Measurements from ENCODE around the gene WT1.
"Not testable (repeated sequence)": the region's sequence is repeated elsewhere in the genome, so short reads cannot be mapped to it uniquely, and the experiment has no call there.

The WT1 gene
- total RNA-seq = 0 to 0.18 (median 0) reads per million in 4 experiments

GRCh38 chr11:32435511-32435941 is at the start of gene WT1:
WT1 (minus strand) TSS chr11:32435539.
- DNase-seq = no peak

DNA sequence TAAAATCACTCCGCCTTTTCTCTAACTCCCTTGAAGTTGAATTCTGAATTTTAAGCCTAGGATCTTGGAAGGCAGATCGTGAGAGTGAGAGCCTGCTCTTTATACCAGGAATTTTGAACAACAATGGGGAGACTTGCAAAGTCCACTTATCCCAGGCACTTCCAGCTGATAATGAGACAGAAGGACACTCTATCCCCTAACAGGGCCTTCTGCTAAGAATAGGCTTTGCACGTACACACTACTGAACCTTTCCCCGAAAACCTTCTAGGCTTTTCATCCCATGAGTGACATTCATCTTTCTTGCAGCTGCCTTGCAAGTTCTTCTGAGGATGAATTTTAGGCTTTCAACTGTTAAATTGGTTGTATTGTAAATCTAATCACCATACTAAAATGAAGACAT is 44.0 kb upstream of the WT1 start:
- DNase-seq = no peak

- DNase-seq = no peak
These were observed 43.0 kb upstream of the WT1 start for GRCh38 chr11:32478277-32478731.

DNA sequence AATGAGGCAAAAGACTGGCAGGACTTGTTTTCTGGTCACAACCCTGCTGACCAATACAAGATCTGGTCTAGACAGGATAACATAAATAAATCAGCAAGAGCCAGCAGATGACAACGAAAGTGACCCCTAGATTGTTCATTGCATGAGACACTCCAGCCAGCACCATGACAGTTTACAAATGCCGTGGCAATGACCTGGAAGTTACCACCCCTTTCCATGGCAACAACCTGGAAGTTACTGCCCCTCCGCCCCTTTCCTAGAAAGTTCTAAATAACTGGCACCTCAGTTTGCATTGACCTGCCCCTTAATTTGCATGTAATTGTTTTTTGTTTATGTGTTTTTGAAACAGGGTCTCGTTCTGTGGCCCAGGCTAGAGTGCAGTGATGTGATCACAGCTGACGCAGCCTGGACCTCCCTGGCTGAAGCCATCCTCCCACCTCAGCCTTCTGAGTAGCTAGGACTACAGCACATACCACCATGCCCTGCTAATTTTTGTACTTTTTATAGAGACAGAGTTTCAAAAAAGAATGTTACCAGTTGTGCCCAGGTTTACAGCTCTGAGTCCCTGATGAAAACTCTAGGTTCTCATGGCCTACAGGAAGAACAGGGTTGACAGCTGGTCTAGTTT is 38.1 kb upstream of the WT1 start:
- DNase-seq = no peak

DNA sequence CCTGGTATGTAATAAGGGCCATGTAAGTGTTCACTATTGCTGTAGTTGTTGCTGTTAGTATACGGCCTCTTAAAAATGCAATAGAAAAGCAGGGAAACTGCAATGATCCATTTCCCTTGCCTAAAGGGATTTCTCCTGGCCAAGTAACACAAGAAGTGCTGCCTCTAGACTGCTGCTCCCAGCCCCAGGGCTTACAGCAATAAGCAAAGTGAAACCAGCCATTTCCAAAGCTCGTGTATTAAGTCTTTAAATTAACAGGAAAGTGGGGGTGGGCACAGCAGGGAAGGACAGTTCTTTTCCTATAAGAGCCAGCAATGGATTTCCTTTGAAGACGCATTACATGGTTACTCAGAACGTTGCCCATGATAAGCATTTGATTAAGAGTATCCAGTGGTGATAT is 36.9 kb upstream of the WT1 start:
- DNase-seq = no peak

- DNase-seq = not testable (repeated sequence)
These were observed 36.2 kb upstream of the WT1 start for GRCh38 chr11:32471544-32471943.

DNA sequence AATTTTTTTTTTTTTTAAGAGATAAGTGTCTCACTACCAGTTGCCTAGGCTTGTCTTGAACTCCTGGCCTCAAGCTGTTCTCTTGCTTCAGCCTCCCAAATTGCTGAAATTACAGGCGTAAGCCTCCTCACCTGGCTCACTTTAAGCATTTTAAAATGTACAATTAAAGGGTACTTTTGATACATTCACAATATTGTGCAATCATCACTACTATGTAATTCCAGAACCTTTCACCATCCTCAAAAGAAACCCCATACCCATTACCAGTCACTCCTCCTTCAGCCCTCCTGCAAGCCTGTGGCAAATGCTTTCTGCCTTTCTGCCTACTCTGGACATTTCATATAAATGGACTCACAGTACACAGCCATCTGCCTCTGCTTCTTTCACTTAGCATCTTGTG is 34.5 kb upstream of the WT1 start:
- DNase-seq = no peak

- DNase-seq = no peak
These were observed 31.1 kb upstream of the WT1 start for GRCh38 chr11:32466279-32466915.

DNA sequence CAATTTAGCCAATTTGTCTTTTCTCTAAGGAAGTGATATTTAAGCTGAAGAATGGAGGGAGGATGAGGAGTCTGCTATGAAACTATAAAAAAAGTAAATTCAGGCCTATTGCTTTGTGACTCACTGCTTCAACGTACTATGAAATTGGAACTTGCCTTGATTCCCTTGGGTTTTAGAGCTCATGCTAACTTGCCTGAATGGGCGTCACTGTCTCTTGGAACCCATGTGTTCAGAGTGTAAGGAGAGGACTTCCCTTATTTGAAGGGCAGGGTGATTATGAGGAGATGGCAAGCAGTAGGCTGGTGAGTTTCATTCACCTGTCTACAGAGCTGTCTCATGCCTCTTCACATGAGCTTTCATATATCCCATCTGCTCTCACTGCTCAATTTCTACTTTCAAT is 28.7 kb upstream of the WT1 start:
- DNase-seq = no peak

- no peak for DNase-seq
These were observed 26.8 kb upstream of the WT1 start for GRCh38 chr11:32462011-32462690.

DNA sequence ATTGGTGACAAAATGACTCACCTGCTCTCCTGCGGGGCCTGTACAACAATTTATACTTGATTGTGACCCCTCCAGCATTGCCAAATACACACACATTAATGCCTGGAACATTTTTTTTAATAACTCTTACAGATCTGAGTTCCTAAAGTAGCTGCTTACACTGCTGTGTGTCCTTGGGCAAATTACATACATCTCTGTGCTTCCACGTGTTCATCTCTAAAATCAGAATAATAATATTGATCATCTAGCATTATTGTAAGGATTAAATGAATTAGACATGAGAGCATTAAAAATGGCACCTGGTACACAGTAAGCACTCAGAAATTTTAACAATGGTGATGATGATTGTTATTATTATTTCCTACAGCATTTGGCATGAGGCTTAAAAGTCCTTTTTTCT is 21.5 kb upstream of the WT1 start:
- no peak for DNase-seq

DNA sequence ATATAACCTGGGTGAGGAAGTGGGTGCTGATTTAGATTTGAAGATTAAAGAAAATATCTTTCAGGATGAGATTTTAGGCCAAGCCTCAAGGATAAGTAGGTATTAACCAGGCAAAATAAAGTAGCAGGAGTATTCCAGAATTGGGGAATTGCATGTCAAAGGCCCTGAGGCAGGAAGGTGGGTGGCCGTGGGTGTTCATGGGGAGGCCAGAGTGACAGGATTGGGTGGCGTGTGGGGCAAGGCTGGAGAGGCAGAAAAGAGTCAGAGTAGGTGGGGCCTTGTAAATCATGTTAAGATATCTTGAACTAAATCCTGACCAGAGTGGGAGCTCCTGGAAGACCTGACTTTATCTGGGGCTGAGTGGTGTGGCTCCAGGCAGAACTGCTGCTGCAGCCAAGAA is 19.7 kb upstream of the WT1 start:
- DNase-seq = no peak

GRCh38 chr11:32451808-32452207 is 16.5 kb upstream of the WT1 start:
- no peak for DNase-seq

DNA sequence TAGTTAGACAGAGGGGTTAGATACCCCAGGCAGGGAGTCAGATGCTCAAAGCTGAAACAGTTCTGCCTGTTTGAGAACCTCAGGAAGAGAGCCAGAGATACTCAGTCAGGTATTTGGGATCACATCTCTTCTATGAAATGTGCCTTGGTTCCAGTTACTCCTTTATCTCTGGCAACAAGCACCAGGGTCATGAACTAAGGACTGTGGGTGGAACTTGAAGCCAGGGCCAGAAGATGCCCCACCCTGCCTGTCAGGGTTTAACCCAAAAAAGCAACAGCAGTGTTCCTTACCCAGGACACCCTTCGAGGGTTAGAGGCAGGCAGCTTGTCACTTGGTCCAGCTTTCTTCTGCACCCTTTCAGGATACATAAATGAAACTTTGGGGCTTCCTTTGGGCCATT is 15.0 kb upstream of the WT1 start:
- no peak for DNase-seq

DNA sequence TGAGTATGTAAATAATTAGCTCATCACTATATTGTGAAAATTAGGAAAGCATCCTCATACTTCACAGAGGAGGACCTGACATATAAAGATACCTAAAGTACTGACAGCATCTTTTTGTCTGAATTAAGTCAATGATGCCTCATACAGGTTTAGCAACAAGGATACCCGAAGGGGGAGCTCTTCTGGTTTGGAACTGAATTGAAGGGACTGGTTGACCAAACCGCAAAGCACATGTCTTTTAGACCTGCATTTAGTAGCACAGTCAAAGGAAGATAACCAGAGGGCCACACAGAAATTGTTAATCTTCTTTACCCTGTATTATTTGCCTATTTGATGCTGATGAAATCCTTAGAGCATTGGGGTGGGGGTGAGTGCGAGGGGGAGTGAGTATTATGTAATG is 12.9 kb upstream of the WT1 start:
- DNase-seq = no peak

DNA sequence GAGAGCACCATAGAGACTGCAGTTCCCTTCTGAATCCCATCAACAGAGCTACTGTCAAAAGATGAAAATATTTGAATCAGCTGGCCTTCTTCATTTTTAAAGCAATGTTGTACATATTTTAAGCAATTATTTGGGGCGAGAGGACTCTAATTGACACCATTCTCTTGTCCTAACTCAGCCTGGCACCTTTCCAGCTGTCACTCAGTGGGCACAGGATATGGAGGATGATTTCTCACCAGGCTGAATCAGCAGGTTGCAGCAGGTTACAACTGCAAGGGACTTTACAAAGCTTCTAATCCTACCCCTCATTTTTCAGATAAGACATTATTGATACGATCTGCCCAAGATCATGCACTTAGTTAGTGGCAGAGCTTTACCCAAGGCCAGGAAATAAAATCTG is 11.9 kb upstream of the WT1 start:
- DNase-seq = no peak

- DNase-seq = no peak
These were observed 10.9 kb upstream of the WT1 start for GRCh38 chr11:32446227-32446626.

GRCh38 chr11:32444186-32444585 is 8.8 kb upstream of the WT1 start:
- no peak for DNase-seq

GRCh38 chr11:32440916-32441315 is 5.6 kb upstream of the WT1 start:
- no peak for DNase-seq

DNA sequence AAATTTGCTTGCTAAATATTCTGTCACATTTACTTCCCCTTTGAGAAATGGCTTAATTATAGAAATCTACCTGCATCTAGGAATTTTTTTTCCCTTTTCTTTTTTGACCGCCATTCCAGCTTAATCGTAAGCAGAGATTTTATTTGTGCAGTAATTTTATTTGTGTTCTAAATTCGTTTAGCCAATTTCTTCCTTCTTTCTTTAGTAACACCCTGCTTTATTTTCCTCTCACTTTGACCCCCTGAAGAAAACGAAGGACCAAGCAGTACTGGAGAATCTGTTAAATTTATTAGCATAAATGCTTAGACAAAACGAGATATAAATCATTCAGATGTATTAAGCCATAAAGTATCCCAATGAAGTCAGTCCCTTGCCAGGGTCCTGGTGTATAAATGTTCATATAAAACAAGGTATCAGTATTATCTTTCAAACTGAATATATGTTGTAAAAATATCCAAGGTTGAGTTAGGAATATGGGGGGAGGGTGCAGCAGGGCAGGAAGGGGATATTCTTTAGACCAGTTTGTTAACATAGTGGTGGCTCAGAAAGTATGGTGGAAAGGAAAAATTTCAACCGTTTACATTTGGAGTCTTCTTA is 5.1 kb upstream of the WT1 start:
- no peak for DNase-seq

GRCh38 chr11:32439501-32440210 is 4.3 kb upstream of the WT1 start:
- DNase-seq = no peak

DNA sequence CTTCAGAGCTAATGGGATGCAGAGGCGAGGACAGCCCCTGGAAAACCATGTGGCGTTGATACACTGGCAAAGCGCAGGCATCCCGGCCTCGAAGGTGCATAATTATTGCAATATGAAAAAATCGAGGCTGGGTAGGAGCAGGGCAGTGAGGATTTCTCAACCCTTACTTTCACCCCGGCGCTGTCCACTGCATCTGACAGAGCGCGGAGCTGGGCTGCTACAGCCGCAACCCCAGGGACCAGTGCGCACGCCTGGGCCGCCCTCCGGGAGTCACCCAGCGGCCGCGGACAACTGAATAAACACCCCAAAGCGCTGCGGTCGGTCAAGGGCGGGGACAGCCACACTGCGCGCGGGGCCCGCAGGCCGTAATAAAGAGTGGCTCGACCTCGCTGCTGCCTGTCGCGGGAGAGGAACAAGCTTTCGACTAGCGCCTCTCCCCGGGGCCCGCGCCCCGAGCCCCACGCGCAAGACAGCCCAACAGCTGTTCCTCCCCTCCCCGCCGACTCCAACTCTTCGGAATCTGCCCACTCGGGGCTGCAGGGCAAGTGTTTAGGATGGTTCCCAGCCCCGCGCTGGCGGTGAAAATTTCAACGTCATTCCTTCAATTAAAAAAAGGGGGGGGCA is 3.6 kb upstream of the WT1 start:
- no peak for DNase-seq

Measured in effector CD8-positive, alpha-beta T cell (primary cell).